ENCODE measurements around the gene EIF3D. TPM values are rescaled to one million over a fixed set of nuclear protein-coding genes. Genes with fewer than 3 reads are reported as not detected.
A peak's percentile ranks its signal among the peaks of the same experiment; 100 is the strongest.

EIF3D gene
- total RNA-seq, 1 experiment from 2014 or later: 306 TPM

DNA sequence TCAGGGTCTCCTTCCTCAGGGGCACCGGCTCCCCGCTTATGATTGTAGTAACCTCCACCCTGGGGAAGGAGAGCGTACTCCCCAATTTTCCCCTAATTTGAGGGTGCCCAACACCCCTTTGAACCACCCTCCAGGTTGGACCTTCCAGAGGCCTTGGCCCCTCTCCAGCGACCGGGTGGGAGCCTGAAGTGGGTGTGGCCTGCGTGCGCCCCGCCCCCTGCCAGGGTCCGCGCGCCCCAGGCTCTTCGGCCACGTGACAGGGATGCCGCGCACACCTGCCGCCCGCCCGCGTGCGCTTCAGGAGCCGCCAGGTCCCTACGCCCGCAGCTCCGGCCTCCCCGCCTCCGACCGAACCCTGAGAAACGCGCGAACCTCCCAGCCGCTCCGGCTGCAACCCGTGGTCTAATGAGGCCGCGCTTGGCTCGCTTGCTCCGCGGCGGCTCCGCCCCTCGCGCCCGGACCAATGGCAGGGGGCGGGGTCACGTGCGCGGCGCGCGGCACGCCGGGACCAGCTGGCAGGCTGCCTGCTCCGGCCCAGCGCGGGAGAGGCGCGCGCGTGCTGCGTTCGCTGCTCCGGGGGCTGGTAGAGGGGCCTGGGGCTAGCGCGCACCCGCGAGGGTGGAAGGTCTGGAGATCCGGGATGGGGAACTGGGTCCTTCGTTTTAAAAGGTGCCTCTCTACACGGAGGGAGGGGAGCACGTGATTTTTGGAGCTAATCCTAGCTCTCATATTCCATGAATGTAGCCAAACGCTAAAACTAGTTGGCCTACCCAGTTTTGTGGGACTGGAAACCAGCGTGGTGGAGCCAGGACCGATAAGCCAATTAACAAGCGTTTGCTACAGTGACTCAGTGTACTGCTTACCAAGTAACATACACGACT, 22.1 kb downstream of the EIF3D start, which contains the start of gene FOXRED2 (continued):
- TF ChIP-seq, protein P1, sequence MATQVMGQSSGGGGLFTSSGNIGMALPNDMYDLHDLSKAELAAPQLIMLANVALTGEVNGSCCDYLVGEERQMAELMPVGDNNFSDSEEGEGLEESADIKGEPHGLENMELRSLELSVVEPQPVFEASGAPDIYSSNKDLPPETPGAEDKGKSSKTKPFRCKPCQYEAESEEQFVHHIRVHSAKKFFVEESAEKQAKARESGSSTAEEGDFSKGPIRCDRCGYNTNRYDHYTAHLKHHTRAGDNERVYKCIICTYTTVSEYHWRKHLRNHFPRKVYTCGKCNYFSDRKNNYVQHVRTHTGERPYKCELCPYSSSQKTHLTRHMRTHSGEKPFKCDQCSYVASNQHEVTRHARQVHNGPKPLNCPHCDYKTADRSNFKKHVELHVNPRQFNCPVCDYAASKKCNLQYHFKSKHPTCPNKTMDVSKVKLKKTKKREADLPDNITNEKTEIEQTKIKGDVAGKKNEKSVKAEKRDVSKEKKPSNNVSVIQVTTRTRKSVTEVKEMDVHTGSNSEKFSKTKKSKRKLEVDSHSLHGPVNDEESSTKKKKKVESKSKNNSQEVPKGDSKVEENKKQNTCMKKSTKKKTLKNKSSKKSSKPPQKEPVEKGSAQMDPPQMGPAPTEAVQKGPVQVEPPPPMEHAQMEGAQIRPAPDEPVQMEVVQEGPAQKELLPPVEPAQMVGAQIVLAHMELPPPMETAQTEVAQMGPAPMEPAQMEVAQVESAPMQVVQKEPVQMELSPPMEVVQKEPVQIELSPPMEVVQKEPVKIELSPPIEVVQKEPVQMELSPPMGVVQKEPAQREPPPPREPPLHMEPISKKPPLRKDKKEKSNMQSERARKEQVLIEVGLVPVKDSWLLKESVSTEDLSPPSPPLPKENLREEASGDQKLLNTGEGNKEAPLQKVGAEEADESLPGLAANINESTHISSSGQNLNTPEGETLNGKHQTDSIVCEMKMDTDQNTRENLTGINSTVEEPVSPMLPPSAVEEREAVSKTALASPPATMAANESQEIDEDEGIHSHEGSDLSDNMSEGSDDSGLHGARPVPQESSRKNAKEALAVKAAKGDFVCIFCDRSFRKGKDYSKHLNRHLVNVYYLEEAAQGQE (IDR thresholded peaks at IDR 0.05; ENCODE audit: low read depth): no peak
- TF ChIP-seq CBX3 (IDR thresholded peaks at IDR 0.05; ENCODE audit: low read depth) (0 out of 2 replicates have a peak, but pooled peaks have one; percentile 70), ZNF274 (IDR thresholded peaks at IDR 0.05; ENCODE audit: low read depth, low read length) (no peak)

DNA sequence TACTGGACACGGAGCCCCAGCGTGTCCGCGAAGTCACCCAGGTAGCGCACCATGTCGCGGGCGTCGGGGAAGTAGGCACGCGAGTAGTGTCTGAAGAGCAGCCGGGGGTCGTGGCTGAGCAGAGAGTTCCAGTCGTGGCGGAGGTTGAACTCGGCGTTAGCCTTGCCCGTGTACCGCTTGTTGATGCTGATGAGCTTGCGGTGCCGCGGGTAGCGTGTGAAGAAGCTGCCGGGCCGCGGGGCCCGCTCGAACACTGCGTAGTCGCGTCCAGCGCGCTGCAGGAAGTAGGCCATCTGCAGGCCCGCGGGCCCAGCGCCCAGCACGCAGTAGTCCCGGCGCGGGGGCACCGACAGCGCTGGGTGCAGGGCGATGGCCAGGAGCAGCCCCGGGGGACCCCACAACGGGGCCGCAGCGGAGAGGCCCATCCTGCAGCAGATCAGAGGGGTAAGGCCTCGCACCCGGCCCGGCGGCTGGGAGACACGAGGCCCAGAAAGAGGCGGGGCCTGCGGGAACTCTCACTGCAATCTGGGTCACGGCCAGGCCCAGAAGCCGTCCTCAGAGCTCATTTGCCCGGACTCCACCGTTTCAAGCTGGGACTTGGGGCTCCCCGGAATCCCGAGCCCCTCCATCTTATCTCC, 22.8 kb downstream of the EIF3D start:
- Histone ChIP-seq H3K79me2 (ENCODE audit: insufficient read depth, low read length) (no peaks in the 10 kb centered on the region; the same call in 1 of the 2 replicates), H3K9me3 (ENCODE audit: control insufficient read depth in 1 of 2, insufficient read depth in 1 of 2, low read depth in 1 of 2, low read length in 2 of 2) (no peaks in the 10 kb centered on the region), H3K27me3 (ENCODE audit: insufficient read depth, low read length) (no peaks in the 10 kb centered on the region), H3K4me3 (replicated peaks in 1 of 2; ENCODE audit: low read depth in 1 of 2, low read length in 2 of 2) (peak overlapping the region; percentile 36 to 55), H3K9ac (ENCODE audit: low read length) (peak overlapping the region; percentile 51), H3K27ac (ENCODE audit: low read depth, low read length) (peak overlapping the region; percentile 67; the same call in 1 of the 2 replicates), H3K4me2 (ENCODE audit: low read length) (peak overlapping the region; percentile 79), H3K36me3 (ENCODE audit: control insufficient read depth in 1 of 2, insufficient read depth in 2 of 2, low read length in 2 of 2) (peaks cover 8 to 11% of the 10 kb centered on the region in 2 experiments; a peak in 2 of 4 replicates), H3K4me1 (ENCODE audit: control insufficient read depth in 1 of 2, insufficient read depth in 2 of 2, low read length in 2 of 2) (peaks cover 6 to 21% of the 10 kb centered on the region in 2 experiments; a peak in 3 of 4 replicates), H2AFZ (ENCODE audit: low read depth, low read length, poor library complexity, severe bottlenecking) (peak overlapping the region; percentile 35), H4K20me1 (ENCODE audit: insufficient read depth) (no peaks in the 10 kb centered on the region), H3K9me2 (ENCODE audit: insufficient read depth) (no peaks in the 10 kb centered on the region)
- no peak for TF ChIP-seq FOSL1 (IDR thresholded peaks at IDR 0.05; ENCODE audit: low read depth)
- no peak for TF ChIP-seq POLR2AphosphoS5 (IDR thresholded peaks at IDR 0.05; ENCODE audit: low read depth, low read length)
- no peak for TF ChIP-seq TCF7L2 (IDR thresholded peaks at IDR 0.05; ENCODE audit: borderline replicate concordance, extremely low read depth, insufficient read depth, insufficient read length)
- TF ChIP-seq, protein P2, sequence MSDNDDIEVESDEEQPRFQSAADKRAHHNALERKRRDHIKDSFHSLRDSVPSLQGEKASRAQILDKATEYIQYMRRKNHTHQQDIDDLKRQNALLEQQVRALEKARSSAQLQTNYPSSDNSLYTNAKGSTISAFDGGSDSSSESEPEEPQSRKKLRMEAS (IDR thresholded peaks at IDR 0.05): no peak
- TF ChIP-seq ELF1 (IDR thresholded peaks at IDR 0.05; ENCODE audit: borderline replicate concordance, low read depth): no peak
- TF ChIP-seq EGR1 (IDR thresholded peaks at IDR 0.05; ENCODE audit: low read depth): no peak
- TF ChIP-seq, protein P3, sequence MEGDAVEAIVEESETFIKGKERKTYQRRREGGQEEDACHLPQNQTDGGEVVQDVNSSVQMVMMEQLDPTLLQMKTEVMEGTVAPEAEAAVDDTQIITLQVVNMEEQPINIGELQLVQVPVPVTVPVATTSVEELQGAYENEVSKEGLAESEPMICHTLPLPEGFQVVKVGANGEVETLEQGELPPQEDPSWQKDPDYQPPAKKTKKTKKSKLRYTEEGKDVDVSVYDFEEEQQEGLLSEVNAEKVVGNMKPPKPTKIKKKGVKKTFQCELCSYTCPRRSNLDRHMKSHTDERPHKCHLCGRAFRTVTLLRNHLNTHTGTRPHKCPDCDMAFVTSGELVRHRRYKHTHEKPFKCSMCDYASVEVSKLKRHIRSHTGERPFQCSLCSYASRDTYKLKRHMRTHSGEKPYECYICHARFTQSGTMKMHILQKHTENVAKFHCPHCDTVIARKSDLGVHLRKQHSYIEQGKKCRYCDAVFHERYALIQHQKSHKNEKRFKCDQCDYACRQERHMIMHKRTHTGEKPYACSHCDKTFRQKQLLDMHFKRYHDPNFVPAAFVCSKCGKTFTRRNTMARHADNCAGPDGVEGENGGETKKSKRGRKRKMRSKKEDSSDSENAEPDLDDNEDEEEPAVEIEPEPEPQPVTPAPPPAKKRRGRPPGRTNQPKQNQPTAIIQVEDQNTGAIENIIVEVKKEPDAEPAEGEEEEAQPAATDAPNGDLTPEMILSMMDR (IDR thresholded peaks at IDR 0.05 in 2 of 3, conservative IDR thresholded peaks at IDR 0.05 in 1 of 3; ENCODE audit: borderline replicate concordance in 1 of 3, insufficient read depth in 1 of 3, low read depth in 2 of 3, low read length in 2 of 3): no peak
- TF ChIP-seq CBX3 (IDR thresholded peaks at IDR 0.05; ENCODE audit: low read depth): no peak
- TF ChIP-seq SP1 (IDR thresholded peaks at IDR 0.05; ENCODE audit: low read depth): no peak
- no peak for TF ChIP-seq EZH2 (IDR thresholded peaks at IDR 0.05)
- TF ChIP-seq ZNF274 (IDR thresholded peaks at IDR 0.05; ENCODE audit: low read depth, low read length): no peak
- no peak for DNase-seq (ENCODE audit: low read depth, low spot score)
- CTCF ChIA-PET: no interaction called here
- intact Hi-C loops (cut with micrococcal nuclease): no loop called here
- ATAC-seq: no peak
- BruUV-seq (replicated peaks): TSS peak; percentile 13
- POLR2A ChIA-PET: no interaction called here
- RAD21 ChIA-PET (ENCODE audit: low non-redundant PET in 1 of 2, low total read pairs in 2 of 2, uncharacterized antibody in 2 of 2, unreplicated experiment in 2 of 2): no interaction called here

Measured in HCT116 (cell line).